HG02970 (cell line): ENCODE measurements around the gene SPSB4.

Source experiments
- ATAC-seq: cut with Tn5 transposase; IDR thresholded peaks from one replicate; pipeline ENCODE4 v1.9.1; 2021; ENCODE audit warnings: mild to moderate bottlenecking, moderate library complexity, moderate number of reproducible peaks; ENCODE audit not compliant: unreplicated experiment, low FRiP score

SPSB4 gene

DNA sequence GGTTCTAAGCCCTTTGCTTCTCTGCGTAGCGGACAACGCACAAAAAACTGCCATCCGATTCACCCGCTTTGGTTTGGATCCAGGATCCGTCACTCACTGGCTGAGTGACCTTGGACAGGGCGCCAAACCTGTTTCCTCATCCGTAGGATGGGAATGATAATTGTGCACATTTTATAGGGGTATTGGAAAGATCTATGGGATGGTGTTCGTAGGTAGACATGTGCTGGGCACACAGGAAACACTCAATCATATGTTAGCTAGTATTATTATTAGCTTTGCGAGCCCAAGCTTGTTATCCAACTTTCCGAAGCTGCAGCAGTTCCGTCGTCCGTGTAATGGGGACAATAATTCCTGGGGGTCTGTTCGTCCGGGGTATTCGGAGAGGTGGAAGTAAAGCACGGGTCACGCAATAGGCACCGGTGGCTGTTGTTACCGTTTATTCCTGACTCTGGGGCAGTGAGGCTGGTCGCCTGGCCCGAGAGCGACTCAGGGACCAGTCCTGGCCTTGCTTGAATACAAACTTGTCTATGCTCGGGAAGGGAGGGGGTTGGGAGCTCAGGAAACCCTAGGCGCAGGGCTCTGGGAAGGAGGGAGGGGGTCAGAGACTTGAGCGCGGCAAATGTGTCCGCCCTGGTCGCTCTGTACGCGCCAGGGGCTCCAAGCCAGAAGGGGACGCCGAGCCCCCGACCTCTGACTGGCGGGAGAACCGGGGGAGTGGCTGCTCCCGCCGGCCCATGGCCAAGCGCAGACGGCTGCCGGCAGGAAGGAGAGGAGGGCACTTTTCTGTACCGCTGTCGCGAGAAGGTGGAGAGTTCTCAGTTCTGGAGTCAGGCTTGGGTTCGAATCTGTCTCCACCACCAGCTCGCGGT lies 1.3 kb downstream of the SPSB4 start:
- ATAC-seq: no peak

DNA sequence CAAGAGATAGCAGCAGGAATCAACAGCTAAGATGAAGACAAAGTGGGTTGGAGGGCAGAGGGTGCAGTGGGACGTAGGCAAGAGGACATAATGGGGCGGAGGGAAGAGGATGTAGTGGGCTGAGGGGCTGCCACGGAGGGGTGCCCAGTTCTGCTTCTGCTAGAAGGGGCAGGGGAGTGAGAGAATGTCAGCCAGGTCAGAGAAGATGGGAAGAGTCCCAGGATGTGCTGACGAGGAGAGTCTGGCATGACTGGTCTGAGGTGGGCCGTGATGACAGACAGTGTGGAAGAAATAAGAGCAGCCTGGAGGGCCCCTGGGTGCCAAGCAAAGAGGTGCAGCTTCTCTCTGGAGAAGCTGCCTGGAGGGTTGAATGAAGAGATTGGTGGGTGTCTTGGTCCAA lies 4.0 kb downstream of the SPSB4 start:
- no peak for ATAC-seq

DNA sequence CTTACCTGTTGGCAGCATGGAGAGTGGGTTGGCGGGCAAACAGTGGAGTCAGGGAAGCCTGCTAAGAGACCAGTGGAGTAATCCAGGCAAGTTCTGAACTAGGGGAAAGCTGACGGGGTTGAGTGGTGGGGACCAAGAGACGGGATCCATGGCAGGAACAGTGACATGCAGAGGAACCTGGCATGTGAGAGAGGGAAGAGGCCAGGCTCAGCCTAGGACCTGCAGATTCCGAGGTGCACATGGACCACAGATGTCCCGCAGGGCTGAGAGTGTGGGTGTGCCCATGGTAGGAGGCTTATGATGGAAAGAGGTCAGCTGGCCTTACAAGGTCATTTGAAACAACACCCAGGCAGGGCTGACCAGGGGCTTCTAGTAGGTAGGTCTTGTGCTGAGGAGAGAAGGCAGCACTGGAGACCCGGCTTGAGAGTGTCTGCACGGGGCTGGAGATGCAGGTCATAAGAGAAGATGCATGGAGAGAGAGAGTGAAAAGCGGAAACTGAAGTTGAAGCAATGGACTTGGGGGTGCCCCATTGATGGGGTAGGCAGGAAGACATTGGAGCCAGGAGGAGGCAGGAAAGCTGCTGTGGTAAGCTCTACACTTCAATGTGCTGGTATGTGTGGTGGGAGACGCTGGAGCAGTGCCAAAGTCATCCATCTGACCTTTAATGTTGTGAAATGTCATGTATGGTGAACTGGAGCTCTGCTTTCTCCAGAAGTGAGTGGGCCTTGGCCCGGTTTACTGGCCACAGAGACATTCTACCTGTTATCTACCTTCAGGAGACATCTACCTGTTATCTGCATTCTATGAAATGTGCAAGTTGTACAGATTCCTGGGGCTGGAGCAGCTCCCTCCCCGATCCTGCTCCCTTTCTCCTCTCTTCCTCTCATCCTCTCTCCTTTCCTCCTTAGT lies 4.6 kb downstream of the SPSB4 start:
- ATAC-seq: no peak

DNA sequence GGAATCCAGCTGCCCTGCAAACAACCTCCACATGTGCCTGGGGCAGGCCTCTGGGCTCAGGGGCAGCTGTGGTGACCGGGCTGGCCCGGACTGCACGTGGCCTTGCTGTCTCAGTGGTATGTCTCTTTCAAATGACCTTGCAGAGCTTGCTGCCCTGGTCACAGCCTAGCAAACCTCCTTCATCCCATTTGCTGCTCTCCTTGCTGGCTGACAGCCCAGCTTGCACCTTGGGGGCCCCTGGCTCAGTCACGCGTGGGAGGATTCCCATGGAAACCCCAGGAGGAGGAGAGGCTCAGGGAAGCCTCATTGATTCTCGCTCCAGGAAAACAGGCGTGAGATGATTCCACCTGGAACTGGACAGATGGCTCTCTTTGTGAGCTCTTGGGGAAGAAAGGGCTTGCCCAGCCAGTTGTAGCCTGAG lies 5.6 kb downstream of the SPSB4 start:
- no peak for ATAC-seq

DNA sequence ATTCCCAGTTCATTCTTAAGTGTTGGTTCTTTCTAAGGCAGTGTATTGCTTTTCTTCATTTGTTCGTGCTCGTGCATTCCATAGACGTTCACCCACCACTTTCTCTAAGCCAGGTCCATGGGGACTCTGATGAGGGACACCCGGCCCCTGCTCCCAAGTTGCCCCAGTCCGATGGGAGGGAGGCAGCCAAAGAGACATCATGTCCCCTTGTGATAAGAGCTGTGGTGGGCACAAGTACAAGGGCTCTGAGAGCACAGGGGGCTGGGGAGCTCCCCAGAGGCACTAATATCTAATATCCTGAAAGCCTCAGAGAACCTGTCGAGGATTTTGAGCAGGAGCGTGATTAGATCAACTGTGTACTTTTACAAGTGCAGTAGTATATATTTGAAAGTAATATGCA lies 6.3 kb downstream of the SPSB4 start:
- no peak for ATAC-seq

DNA sequence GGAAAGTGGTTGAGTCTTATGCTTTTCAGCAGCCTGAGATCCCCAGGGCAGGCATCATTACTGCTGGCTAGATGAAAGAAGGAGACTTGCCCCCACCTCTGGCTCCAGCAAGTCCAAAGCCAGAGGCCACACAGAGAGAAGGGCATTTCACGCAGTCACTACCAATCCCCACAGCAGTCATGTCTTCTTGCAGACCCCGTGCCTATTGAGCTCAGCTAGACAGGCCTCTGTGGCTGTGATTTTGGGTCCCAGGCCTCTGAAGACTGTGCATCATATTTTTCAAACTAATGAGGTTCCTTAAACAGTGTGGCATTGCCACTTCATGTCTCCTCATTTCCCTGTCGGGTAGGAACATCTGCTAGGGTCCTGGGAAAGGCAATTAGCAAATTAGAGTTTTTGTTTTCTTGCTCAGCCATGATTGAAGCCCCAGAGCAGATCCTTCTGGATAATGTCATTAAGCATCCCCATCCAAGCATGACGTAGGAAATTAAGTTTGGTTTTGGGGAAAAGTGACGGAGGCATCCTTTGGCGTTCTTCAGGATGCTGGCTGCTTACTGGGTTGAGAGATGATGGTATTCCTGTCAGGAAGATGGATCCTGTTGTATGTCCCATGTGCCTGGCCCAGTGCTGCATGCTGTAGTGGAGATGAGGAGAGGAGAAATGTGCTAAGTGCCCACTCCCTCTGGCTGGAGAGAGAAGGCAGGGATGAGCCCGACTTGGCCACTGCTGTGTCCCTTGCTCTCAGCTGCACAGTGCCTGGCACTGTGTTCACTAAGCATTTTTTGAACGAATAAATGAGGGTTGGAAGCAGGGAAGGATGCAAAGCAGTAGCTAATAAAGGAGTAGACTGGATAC lies 7.0 kb downstream of the SPSB4 start:
- ATAC-seq: no peak

DNA sequence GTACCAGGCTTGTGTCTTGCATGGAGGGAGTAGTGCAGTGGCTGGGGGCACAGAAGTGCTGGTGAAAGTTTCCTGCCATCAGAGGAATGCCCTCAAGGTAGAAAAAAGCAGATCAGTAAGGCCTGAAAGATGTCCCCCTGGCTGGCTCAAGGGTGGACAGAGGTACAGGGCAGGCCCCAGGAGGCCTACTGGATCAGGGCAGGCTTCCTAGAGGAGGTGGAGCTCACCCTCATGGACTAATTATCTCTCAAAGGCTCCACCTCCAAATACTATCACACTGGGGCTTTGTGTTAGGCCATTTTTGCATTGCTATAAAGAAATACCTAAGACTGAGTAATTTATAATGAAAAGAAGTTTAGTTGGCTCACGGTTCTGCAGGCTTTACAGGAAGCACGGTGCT lies 7.8 kb downstream of the SPSB4 start:
- no peak for ATAC-seq

DNA sequence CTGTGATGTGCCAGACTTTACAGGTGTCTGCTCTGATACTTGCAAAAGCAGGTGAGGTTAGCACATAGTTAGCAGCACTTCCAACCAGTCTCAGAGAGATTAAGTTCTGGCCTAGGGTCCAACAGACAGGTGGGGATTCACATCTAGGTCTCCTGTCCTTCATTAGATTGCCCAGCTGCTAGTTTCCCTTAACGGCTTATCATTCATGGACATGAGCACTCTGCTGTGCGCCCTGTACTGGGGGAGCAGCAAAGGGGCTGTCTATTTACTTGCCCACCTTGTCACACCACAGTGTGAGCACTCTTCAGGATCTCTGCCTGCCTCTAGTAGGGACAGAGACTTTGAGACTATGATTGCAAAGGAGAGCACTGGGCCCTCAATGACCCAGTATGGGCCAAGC lies 8.7 kb downstream of the SPSB4 start:
- ATAC-seq: no peak

DNA sequence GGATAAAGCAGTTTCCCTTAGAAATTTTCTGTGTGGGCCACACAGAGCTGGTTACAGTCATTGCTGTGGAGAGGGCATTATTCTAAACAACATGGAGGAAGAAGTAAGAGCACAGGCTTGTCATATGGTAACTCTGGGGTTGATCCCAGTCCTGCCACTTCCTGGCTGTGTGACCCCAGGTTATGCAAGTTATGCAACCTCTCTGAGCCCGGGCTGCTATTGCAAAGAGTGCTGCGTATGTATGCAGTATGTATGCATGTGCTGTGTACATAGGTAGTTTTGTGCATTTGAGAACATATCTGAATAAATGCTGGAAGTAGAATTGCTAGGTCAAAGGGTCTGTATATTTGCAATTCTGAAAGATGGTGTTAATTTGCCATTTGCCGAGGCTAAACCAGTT lies 9.2 kb downstream of the SPSB4 start:
- ATAC-seq: no peak

DNA sequence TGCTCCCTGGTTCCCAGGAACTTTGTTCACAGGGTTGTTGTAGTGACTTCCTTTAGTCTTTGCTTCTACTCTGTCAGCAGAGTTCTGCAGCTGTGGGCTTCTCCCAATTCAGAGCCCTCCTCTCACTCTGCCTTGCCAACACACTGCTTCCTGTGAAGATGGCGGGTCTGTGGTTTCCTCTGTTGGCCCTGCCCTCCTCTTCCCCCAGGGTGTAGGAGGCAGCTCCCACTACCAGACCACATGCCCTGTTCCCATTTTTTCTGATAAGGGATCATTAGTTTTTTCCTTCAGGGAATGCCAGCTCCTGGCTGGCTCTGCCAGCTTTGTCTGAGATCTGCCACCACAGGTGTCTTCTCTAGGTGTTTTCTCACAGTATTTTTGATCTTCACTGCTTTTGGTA lies 12.7 kb downstream of the SPSB4 start:
- no peak for ATAC-seq

DNA sequence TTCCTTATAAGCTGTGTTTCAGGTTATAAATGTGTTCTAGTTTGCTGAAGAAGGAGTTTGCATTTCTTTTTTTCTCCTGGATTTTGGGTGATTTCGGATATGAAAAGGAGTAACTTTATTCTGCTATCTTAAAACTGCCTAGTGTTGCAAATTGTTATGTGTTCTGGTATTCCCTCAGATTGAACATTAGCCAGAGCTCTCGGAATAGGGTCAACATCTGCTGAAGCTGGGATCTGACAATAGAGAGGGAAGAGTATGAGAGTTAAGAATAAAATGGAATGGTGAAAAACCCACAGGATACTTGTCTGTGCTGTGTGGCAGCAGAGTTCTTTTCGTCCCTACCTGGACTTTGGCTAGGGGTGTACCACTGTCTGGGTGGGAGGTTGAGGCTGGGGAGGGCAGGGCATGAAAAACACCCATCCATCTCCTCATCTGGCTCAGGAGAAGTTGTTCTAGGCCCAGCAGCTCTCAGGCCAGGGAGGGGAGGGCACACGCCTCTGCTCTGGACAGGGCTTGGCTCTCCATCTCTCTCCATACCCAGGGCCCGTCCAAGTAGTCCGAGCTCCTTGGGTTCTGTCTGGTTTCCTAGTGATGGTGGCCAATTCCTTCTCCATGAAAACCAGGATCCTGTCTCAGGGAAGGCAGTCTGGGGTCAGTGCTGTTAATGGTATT lies 13.2 kb downstream of the SPSB4 start:
- ATAC-seq: no peak

DNA sequence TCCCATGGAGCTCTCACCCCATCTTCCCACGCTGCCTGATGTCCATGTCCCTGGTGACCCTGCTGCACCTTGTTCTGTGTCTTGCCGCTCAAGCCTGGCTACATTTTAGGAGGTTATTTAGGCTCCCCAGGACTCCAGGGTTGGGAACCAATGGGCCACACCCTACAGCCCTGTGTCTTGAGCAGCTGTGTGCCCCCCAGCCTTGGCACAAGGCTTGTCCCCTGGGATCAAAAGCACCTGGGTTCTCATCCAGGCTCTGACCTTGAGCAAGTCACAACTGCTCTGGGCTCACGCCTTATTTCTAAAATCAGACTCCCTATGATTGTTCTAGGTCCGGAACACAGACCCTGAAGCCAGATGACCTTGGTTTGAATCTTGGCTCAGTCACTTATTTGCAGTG lies 14.1 kb downstream of the SPSB4 start:
- no peak for ATAC-seq

DNA sequence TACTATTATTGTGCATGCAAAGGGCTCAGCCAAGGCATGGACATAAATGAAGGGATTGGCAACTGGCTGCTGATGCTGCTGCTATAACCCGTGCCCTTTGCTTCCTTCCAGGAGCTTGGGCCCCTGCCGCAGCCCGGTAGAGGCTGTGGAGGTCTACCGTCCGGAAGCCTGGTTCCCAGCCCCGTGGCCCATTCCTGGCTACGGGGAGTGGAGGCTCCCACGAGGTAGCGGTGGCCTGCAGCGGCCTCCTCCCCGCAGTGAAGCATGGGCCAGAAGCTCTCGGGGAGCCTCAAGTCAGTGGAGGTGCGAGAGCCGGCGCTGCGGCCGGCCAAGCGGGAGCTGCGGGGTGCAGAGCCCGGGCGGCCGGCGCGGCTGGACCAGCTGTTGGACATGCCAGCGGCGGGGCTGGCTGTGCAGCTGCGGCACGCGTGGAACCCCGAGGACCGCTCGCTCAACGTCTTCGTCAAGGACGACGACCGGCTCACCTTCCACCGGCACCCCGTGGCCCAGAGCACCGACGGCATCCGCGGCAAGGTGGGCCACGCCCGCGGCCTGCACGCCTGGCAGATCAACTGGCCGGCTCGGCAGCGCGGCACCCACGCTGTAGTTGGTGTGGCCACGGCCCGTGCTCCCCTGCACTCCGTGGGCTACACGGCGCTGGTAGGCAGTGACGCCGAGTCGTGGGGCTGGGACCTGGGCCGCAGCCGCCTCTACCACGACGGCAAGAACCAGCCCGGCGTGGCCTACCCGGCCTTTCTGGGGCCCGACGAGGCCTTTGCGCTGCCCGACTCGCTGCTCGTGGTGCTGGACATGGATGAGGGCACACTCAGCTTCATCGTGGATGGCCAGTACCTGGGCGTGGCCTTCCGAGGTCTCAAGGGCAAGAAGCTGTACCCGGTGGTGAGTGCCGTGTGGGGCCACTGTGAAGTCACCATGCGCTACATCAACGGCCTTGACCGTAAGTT lies 15.0 kb downstream of the SPSB4 start:
- ATAC-seq: no peak

DNA sequence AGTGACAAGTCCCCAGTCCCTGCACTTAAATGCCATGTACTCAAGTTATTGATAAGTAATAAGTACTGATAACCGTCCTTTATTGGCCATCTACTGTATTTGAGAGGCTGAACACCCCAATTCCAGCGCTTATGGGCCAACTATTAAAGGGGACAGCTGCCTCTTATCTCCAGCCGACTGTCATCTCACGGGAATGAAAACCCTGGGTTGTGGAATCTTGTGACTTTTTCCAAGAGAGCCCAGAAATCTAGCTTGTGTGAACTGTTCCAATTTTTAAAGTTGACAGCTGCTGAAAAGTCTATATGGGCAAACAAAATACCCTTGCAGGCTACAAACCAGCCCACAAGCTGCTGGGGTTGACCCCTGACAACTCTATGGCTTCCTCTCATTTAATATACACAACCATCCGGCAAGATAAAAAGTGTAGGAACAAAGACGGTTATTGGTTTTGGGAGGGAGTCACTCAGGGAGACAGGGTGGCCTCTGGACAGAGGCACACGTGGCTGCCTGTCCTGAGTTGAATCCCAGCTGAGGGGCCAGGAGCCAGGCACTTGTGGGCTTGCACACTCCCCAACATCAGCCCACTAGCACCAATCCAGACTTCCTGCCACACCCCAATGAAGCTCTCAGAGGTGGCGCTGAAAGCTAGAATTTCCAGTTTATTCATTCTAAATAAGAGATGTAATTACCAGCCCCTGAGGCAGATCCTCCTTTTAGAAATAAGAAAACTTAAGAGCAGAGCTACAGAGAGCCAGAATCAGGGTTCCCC lies 16.2 kb downstream of the SPSB4 start:
- ATAC-seq: no peak

DNA sequence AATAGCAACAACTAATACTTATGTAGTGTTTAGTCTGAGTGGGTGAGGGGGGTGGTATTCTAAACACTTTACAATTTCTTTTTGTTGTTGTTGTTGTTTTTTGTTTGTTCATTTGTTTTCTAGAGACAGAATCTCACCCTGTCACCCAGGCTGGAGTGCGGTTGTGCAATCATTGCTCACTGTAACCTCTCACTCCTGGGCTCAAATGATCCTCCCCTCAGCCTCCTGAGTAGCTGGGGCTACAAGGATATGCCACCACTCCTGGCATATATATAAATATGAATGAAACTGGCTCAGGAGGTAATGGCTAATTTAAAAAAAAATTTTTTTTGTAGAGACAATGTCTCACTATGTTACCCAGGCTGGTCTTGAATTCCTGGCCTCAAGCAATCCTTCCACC lies 19.1 kb downstream of the SPSB4 start:
- ATAC-seq: no peak

DNA sequence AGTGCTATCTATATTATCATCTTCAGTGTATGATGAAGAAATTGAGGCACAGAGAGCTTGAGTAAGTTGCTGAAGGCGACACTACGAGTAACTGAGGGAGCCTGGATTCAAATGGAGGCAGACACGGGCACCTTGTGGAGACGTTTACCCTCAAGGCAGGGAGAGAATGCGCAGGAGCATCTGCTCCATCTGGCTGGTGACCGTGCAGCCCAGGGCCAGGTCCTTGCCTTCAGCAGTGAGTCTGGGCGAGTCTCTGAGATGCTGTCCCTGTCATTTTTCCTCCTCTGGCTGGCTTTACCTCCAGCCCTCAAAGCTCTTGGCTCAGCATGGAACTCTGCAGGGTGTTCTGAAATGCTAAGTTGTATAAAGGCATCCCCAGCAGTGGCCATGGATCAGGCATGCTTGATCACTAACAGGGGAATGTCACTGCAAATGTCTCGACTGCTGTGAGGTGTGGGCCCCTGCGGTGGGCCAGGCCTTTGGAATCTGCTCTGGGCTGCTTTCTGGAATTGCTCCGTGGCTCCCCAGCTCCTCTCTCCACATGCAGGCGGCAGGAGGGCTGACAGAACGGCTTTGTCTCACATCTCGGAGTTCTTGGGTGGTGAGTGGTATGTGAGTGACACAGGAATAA lies 19.7 kb downstream of the SPSB4 start:
- ATAC-seq: no peak

DNA sequence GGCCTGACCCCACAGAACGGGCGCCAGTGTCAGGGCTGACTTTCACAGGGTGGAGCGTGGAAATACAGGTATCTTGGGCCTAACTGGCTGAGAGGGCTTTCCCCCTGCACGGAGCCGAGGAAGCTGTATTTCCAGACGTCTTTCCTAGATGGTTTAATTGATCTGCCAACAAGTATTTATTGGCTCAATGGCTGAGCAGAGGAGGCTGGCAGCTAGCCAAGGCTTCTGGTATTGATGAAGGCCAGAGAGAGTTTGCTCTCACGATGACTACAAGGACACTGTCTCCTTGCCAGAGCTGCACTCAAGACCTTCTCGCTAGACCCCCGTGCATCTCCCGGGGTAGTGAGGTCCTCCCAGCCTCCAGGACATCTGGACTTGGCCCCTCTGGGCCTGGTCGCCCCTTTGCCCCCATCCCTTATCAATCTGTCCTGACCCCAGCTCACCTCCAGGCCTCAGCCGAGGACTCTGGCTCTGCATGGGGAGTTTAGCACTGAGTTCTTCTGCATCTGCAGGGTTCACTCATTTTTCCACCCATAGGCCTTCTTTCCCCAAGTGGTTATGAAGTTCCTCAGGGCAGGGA lies 20.6 kb downstream of the SPSB4 start:
- ATAC-seq: no peak
